GM12878 (cell line): Measurements from ENCODE around the gene B3GNT7.

Experiments
- BCLAF1 ChIP-seq: fragments of 450-650 bp; IDR thresholded peaks from 2 replicates; pipeline ENCODE4 v1.6.1; 2017; ENCODE audit warnings: antibody characterized with exemption, mild to moderate bottlenecking, moderate library complexity
- CTCF ChIP-seq, 3 experiments: IDR thresholded peaks in 2 of 3; conservative IDR thresholded peaks in 1 of 3; 2 replicates each; pipeline ENCODE4 v1.5.1; 2011; ENCODE audit warnings: low read depth in 3 of 3, low read length in 3 of 3, mild to moderate bottlenecking in 3 of 3, control low read depth in 2 of 3, moderate library complexity in 2 of 3, inconsistent platforms in 1 of 3, mixed read lengths in 1 of 3; ENCODE audit not compliant: control insufficient read depth in 2 of 3, insufficient read depth in 1 of 3; ENCODE audit errors: extremely low read depth in 1 of 3
- EGR1 ChIP-seq, 2 experiments: IDR thresholded peaks; 1 replicate in 1 of 2; 2 replicates in 1 of 2; pipeline ENCODE4 v1.6.1; 2011 to 2012; ENCODE audit warnings: low read depth in 2 of 2, low read length in 2 of 2, borderline replicate concordance in 1 of 2, mild to moderate bottlenecking in 1 of 2, moderate library complexity in 1 of 2
- ETV6 ChIP-seq, 2 experiments: fragments of 450-650 bp in 1 of 2; IDR thresholded peaks in 1 of 2; conservative IDR thresholded peaks in 1 of 2; 2 replicates each; pipeline ENCODE4 v1.6.1; 2014; ENCODE audit warnings: antibody characterized with exemption in 1 of 2, borderline replicate concordance in 1 of 2, low read depth in 1 of 2, mild to moderate bottlenecking in 1 of 2, moderate library complexity in 1 of 2
- NKRF ChIP-seq: fragments of 450-650 bp; conservative IDR thresholded peaks from 2 replicates; pipeline ENCODE4 v1.6.1; 2017; ENCODE audit warnings: mild to moderate bottlenecking, moderate library complexity
- POLR2A ChIP-seq: IDR thresholded peaks from 2 replicates; pipeline ENCODE4 v1.6.1; 2011; ENCODE audit warnings: low read depth, mild to moderate bottlenecking, low read length
- POLR2AphosphoS5 ChIP-seq: IDR thresholded peaks from 2 replicates; pipeline ENCODE4 v1.6.1; 2011; ENCODE audit warnings: mild to moderate bottlenecking, low read length, inconsistent platforms

GRCh38 chr2:231357048-231357447 lies 38.5 kb upstream of the B3GNT7 start:
- TF ChIP-seq NKRF (no peak), CTCF (IDR thresholded peaks at IDR 0.05 in 2 of 3, conservative IDR thresholded peaks at IDR 0.05 in 1 of 3; ENCODE audit: control insufficient read depth in 2 of 3, extremely low read depth in 1 of 3, insufficient read depth in 1 of 3, low read depth in 3 of 3, low read length in 3 of 3) (no peak), POLR2AphosphoS5 (no peak), POLR2A (no peak), ETV6 (conservative IDR thresholded peaks at IDR 0.05 in 1 of 2, IDR thresholded peaks at IDR 0.05 in 1 of 2; ENCODE audit: borderline replicate concordance in 1 of 2, low read depth in 1 of 2) (no peak), EGR1 (IDR thresholded peaks at IDR 0.05; ENCODE audit: borderline replicate concordance in 1 of 2, low read depth in 2 of 2, low read length in 2 of 2) (no peak), BCLAF1 (no peak)
